K562 (cell line): ENCODE data around the gene TTLL9. TPM values are rescaled to one million over a fixed set of nuclear protein-coding genes. Genes with fewer than 3 reads are reported as not detected.
A peak's percentile ranks its signal among the peaks of the same experiment; 100 is the strongest.

Source experiments
- FOXJ2 ChIP-seq: fragments of 200-800 bp; sonication (Bioruptor generic); IDR thresholded peaks from 2 replicates; pipeline ENCODE4 v1.6.1; 2016; ENCODE audit warnings: missing genetic modification characterization, missing compliant biosample characterization
- FOXP1 ChIP-seq: sonication (generic); formaldehyde crosslinking; IDR thresholded peaks from 2 replicates; pipeline ENCODE4 v1.8.0; 2022; ENCODE audit warnings: mild to moderate bottlenecking, missing genetic modification reagents
- SRF ChIP-seq, 2 experiments: fragments of 250-450, 450-650 bp in 1 of 2; sonication (Bioruptor Pico) in 1 of 2; sonication (generic) in 1 of 2; formaldehyde crosslinking; IDR thresholded peaks; 2 replicates each; pipeline versions ENCODE4 v1.5.0 to v1.5.1; 2020 to 2022; ENCODE audit warnings: mild to moderate bottlenecking in 1 of 2, missing genetic modification reagents in 1 of 2
- ZNF444 ChIP-seq: fragments of 250-450 bp; sonication (Bioruptor Pico); IDR thresholded peaks from 2 replicates; pipeline ENCODE4 v1.4.0; 2020; ENCODE audit warnings: mild to moderate bottlenecking, moderate library complexity
- polyA plus RNA-seq, 8 experiments: library from polyadenylated mRNA; depleted of rRNA in 4 of 8; stranded (reverse) in 5 of 8; unstranded in 3 of 8; fragments of >200 nt; fragmentation: Nextera tagmentation in 2 of 8; fragmentation: Illumina TruSeq in 1 of 8; extraction: Ambion mirVana in 2 of 8; extraction: Trizol in 1 of 8; gene quantifications; 2 replicates each; pipeline versions ENCODE4 v1.2.1 to v1.2.3, GENCODE V29; 2011 to 2014; ENCODE audit warnings: inconsistent platforms in 1 of 8, missing spikeins in 1 of 8
- total RNA-seq, 7 experiments: library from RNA; depleted of rRNA in 6 of 7; stranded (reverse); fragments of >200 nt in 6 of 7; fragmentation: Illumina TruSeq in 2 of 7; extraction: Trizol in 2 of 7; gene quantifications; 2 replicates each; pipeline versions ENCODE4 v1.2.1 to v1.2.3, GENCODE V29; 2011 to 2021; ENCODE audit warnings: low replicate concordance in 1 of 7
- TF ChIP-seq, protein P1 (sequence below): sonication (generic); formaldehyde crosslinking; IDR thresholded peaks from 2 replicates; pipeline ENCODE4 v1.8.0; 2023; ENCODE audit warnings: mild to moderate bottlenecking, missing genetic modification reagents
- TF ChIP-seq, protein P2 (sequence below): fragments of 200-800 bp; sonication (Bioruptor generic); IDR thresholded peaks from 2 replicates; pipeline ENCODE4 v1.6.1; 2016; ENCODE audit warnings: missing genetic modification characterization, missing compliant biosample characterization
- TF ChIP-seq, protein P3 (sequence below): fragments of 250-450 bp; sonication (Bioruptor Pico); IDR thresholded peaks from 2 replicates; pipeline ENCODE4 v1.4.0; 2020; ENCODE audit warnings: mild to moderate bottlenecking, moderate library complexity
- TF ChIP-seq, protein P4 (sequence below), 2 experiments: fragments of 450-650 bp; IDR thresholded peaks; 2 replicates each; pipeline ENCODE4 v1.6.1; 2016; ENCODE audit warnings: mild to moderate bottlenecking in 2 of 2, borderline replicate concordance in 1 of 2, low read depth in 1 of 2, moderate library complexity in 1 of 2

TTLL9 gene
- total and polyA plus RNA-seq, 9 of the 15 experiments (the other 6 are each of a cell fraction or from before 2014, with no cell fraction given): 0.06 to 0.07 TPM; not detected in 7

DNA sequence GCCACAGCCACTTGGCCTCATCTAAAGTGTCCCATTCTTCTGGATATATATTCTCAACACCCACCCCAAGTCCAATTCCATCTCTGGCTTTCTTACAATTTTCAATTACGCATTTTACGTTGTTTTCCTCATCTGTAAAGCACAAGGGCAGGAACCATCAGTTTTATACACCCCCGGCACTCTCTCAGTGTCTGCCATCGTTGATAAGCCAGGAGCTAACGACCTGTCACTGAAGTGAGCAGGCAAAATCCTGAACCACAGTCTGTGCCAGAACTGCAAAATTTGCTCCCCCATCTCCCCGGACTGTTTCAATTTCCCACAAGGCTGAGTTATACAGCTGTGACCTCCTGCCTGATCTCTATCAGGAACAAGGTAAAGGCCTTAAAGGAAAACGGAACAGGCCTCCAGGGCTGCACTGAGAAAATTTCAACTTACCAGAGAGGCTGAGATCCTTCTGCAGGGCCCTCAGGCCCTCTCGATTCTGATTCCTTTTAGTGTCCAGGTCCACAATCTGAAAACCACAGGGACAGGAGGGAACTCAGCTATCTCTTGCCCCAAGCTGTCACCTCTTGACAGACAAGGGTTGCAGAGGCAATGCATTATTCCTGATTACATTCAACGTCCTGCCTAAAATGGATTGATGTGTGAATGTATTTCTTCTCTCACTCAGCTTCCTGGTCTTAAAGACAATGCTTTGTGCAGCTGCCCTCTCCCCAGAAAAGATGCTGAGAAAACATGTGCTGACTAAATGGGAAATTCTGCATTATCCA, 79.6 kb downstream of the TTLL9 start (continued):
- TF ChIP-seq, protein P1, sequence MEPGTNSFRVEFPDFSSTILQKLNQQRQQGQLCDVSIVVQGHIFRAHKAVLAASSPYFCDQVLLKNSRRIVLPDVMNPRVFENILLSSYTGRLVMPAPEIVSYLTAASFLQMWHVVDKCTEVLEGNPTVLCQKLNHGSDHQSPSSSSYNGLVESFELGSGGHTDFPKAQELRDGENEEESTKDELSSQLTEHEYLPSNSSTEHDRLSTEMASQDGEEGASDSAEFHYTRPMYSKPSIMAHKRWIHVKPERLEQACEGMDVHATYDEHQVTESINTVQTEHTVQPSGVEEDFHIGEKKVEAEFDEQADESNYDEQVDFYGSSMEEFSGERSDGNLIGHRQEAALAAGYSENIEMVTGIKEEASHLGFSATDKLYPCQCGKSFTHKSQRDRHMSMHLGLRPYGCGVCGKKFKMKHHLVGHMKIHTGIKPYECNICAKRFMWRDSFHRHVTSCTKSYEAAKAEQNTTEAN (CRISPR knock-in tag): no peak
- TF ChIP-seq, protein P2, sequence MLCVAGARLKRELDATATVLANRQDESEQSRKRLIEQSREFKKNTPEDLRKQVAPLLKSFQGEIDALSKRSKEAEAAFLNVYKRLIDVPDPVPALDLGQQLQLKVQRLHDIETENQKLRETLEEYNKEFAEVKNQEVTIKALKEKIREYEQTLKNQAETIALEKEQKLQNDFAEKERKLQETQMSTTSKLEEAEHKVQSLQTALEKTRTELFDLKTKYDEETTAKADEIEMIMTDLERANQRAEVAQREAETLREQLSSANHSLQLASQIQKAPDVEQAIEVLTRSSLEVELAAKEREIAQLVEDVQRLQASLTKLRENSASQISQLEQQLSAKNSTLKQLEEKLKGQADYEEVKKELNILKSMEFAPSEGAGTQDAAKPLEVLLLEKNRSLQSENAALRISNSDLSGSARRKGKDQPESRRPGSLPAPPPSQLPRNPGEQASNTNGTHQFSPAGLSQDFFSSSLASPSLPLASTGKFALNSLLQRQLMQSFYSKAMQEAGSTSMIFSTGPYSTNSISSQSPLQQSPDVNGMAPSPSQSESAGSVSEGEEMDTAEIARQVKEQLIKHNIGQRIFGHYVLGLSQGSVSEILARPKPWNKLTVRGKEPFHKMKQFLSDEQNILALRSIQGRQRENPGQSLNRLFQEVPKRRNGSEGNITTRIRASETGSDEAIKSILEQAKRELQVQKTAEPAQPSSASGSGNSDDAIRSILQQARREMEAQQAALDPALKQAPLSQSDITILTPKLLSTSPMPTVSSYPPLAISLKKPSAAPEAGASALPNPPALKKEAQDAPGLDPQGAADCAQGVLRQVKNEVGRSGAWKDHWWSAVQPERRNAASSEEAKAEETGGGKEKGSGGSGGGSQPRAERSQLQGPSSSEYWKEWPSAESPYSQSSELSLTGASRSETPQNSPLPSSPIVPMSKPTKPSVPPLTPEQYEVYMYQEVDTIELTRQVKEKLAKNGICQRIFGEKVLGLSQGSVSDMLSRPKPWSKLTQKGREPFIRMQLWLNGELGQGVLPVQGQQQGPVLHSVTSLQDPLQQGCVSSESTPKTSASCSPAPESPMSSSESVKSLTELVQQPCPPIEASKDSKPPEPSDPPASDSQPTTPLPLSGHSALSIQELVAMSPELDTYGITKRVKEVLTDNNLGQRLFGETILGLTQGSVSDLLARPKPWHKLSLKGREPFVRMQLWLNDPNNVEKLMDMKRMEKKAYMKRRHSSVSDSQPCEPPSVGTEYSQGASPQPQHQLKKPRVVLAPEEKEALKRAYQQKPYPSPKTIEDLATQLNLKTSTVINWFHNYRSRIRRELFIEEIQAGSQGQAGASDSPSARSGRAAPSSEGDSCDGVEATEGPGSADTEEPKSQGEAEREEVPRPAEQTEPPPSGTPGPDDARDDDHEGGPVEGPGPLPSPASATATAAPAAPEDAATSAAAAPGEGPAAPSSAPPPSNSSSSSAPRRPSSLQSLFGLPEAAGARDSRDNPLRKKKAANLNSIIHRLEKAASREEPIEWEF: no peak
- TF ChIP-seq SRF (CRISPR knock-in tag; IDR thresholded peaks at IDR 0.05) (peak in 1 of 2 experiments; percentile 64; a peak in 1 of 4 replicates), FOXJ2 (tag) (no peak), ZNF444 (no peak), FOXP1 (CRISPR knock-in tag) (no peak)
- TF ChIP-seq, protein P3, sequence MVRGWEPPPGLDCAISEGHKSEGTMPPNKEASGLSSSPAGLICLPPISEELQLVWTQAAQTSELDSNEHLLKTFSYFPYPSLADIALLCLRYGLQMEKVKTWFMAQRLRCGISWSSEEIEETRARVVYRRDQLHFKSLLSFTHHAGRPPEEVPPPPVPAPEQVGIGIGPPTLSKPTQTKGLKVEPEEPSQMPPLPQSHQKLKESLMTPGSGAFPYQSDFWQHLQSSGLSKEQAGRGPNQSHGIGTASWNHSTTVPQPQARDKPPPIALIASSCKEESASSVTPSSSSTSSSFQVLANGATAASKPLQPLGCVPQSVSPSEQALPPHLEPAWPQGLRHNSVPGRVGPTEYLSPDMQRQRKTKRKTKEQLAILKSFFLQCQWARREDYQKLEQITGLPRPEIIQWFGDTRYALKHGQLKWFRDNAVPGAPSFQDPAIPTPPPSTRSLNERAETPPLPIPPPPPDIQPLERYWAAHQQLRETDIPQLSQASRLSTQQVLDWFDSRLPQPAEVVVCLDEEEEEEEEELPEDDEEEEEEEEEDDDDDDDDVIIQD: no peak
- TF ChIP-seq, protein P4, sequence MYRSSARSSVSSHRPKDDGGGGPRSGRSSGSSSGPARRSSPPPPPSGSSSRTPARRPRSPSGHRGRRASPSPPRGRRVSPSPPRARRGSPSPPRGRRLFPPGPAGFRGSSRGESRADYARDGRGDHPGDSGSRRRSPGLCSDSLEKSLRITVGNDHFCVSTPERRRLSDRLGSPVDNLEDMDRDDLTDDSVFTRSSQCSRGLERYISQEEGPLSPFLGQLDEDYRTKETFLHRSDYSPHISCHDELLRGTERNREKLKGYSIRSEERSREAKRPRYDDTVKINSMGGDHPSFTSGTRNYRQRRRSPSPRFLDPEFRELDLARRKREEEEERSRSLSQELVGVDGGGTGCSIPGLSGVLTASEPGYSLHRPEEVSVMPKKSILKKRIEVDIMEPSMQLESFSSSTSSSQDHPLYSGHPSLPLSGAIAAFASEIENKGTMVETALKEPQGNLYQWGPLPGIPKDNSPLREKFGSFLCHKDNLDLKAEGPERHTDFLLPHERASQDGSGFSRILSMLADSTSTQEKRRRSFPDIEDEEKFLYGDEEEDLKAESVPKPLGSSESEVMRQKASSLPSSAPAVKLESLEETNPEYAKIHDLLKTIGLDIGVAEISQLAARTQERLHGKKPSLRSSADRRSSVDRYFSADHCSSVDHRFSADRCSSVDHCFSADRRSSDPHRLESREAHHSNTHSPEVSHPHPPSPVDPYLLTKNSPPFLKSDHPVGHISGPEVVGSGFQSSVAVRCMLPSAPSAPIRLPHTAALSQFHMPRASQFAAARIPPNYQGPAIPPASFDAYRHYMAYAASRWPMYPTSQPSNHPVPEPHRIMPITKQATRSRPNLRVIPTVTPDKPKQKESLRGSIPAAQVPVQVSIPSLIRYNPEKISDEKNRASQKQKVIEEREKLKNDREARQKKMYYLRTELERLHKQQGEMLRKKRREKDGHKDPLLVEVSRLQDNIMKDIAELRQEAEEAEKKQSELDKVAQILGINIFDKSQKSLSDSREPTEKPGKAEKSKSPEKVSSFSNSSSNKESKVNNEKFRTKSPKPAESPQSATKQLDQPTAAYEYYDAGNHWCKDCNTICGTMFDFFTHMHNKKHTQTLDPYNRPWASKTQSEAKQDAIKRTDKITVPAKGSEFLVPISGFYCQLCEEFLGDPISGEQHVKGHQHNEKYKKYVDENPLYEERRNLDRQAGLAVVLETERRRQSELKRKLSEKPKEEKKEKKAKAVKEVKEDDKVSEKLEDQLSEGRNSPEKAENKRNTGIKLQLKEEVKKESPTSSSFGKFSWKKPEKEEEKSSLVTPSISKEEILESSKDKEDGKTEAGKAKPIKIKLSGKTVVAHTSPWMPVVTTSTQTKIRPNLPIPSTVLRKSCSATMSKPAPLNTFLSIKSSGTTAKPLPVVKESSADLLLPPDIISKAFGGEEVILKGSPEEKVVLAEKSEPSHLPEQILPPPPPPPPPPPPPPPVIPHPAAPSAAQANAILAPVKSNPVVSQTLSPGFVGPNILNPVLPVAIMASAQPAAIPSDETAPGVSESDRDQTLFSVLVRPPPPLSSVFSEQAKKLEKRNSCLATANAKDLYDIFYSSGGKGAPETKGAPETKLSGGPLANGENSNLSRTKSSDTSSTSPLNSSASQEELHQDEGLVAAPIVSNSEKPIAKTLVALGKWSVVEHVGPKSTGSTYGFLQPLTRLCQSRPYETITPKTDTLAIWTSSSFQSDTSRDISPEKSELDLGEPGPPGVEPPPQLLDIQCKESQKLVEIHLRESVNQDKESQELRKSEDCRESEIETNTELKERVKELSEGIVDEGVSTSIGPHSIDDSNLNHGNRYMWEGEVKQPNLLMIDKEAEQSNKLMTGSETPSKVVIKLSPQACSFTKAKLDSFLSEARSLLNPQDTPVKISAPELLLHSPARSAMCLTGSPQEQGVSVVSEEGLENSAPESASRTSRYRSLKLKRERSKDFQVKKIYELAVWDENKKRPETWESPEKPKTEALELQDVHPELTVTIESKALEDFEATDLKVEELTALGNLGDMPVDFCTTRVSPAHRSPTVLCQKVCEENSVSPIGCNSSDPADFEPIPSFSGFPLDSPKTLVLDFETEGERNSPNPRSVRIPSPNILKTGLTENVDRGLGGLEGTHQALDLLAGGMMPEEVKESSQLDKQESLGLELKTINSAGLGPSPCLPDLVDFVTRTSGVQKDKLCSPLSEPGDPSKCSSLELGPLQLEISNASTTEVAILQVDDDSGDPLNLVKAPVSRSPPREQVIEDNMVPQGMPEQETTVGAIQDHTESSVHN (IDR thresholded peaks at IDR 0.05; ENCODE audit: borderline replicate concordance in 1 of 2, low read depth in 1 of 2): no peak
